GM12801 (cell line): Measurements from ENCODE around the gene DNAJC1.

Experiments
- CTCF ChIP-seq: IDR thresholded peaks from one replicate; pipeline ENCODE4 v1.5.1; 2011; ENCODE audit warnings: control low read depth; ENCODE audit not compliant: insufficient read length; ENCODE audit errors: extremely low read depth

The DNAJC1 gene

GRCh38 chr10:21969326-21970287 is 33.9 kb downstream of the DNAJC1 start:
- TF ChIP-seq CTCF, result no peak

- no peak for TF ChIP-seq CTCF
Measured at GRCh38 chr10:21964983-21965665, 38.4 kb downstream of the DNAJC1 start.

GRCh38 chr10:21962358-21962757 is 41.2 kb downstream of the DNAJC1 start:
- no peak for TF ChIP-seq CTCF

GRCh38 chr10:21961847-21962246 is 41.7 kb downstream of the DNAJC1 start:
- TF ChIP-seq CTCF, result no peak

- TF ChIP-seq CTCF, result no peak
Measured at GRCh38 chr10:21959998-21960397, 43.5 kb downstream of the DNAJC1 start.

- no peak for TF ChIP-seq CTCF
Measured at GRCh38 chr10:21954690-21955089, 48.8 kb downstream of the DNAJC1 start.

- TF ChIP-seq CTCF, result no peak
Measured at GRCh38 chr10:21954132-21954531, 49.4 kb downstream of the DNAJC1 start.
